Astrocyte (in vitro differentiated cells and primary cell): ENCODE results near the gene SETD4.

Source experiments
- EZH2 ChIP-seq: IDR thresholded peaks from 2 replicates; pipeline ENCODE4 v1.6.1; 2012; ENCODE audit warnings: mild to moderate bottlenecking, low read length, inconsistent platforms; ENCODE audit not compliant: insufficient read depth
- TF ChIP-seq, protein P1 (sequence below): IDR thresholded peaks from 2 replicates; pipeline ENCODE4 v1.5.1; 2011; ENCODE audit warnings: low read depth, mild to moderate bottlenecking, inconsistent platforms, low read length, moderate library complexity; ENCODE audit not compliant: insufficient read depth

DNA sequence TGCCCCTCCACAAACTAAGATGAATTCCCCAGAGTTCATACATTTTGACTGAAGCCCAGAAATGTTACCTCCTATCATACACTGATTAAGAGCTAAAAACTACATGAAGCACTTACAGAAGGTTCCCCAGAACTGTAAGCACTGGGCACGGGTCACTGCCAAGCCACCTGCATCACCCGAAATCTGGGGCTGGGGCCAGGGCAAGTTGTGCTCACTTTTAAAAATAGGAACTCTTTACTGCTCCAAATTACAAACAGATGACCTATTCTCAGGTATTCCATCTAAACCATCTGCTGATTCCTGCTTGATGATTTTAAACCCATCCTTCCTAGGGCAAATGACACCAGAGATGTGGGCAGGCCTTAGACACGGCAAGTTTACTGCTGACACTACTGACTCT, 4.8 kb downstream of the SETD4 start:
- TF ChIP-seq, protein P1, sequence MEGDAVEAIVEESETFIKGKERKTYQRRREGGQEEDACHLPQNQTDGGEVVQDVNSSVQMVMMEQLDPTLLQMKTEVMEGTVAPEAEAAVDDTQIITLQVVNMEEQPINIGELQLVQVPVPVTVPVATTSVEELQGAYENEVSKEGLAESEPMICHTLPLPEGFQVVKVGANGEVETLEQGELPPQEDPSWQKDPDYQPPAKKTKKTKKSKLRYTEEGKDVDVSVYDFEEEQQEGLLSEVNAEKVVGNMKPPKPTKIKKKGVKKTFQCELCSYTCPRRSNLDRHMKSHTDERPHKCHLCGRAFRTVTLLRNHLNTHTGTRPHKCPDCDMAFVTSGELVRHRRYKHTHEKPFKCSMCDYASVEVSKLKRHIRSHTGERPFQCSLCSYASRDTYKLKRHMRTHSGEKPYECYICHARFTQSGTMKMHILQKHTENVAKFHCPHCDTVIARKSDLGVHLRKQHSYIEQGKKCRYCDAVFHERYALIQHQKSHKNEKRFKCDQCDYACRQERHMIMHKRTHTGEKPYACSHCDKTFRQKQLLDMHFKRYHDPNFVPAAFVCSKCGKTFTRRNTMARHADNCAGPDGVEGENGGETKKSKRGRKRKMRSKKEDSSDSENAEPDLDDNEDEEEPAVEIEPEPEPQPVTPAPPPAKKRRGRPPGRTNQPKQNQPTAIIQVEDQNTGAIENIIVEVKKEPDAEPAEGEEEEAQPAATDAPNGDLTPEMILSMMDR, result no peak
- no peak for TF ChIP-seq EZH2
